Prostate gland (tissue), 2 donors: ENCODE results near the gene OR52E6. TPM values are rescaled to one million over a fixed set of nuclear protein-coding genes. Genes with fewer than 3 reads are reported as not detected.

Experiments
- DNase-seq: peaks from one replicate; pipeline ENCODE4 v3.0.0-alpha.2; 2019; ENCODE audit warnings: low spot score
- H3K27ac ChIP-seq, 2 donors: fragments of 200-600 bp; sonication (generic); 2 replicates each; pipeline ENCODE4 v1.5.1; 2017 to 2019
- H3K27me3 ChIP-seq: fragments of 200-600 bp; sonication (generic); replicated peaks from 2 replicates; pipeline ENCODE4 v1.5.1; 2019; ENCODE audit not compliant: insufficient read depth
- H3K36me3 ChIP-seq, 2 donors: fragments of 200-600 bp; sonication (generic); 1 replicate in 1 of 2; 2 replicates in 1 of 2; pipeline versions ENCODE4 v1.5.1 to v1.8.1; 2017 to 2019
- H3K4me1 ChIP-seq: fragments of 200-600 bp; sonication (generic); replicated peaks from 2 replicates; pipeline ENCODE4 v1.5.1; 2019
- H3K4me3 ChIP-seq, 2 donors: fragments of 200-600 bp; sonication (generic); 2 replicates each; pipeline ENCODE4 v1.5.1; 2017 to 2019
- H3K9me3 ChIP-seq: fragments of 200-600 bp; sonication (generic); 2 replicates; pipeline ENCODE4 v1.5.1; 2017
- CTCF ChIP-seq, 4 experiments: fragments of 200-600 bp in 2 of 4; fragments of 450-650 bp in 2 of 4; sonication (generic) in 2 of 4; IDR thresholded peaks; 1 replicate in 3 of 4; 2 replicates in 1 of 4; pipeline ENCODE4 v1.5.1; 2016 to 2019; ENCODE audit warnings: antibody characterized with exemption in 4 of 4, mild to moderate bottlenecking in 2 of 4, moderate library complexity in 2 of 4
- POLR2A ChIP-seq: fragments of 450-650 bp; IDR thresholded peaks from one replicate; pipeline ENCODE4 v1.6.1; 2016; ENCODE audit warnings: antibody characterized with exemption, mild to moderate bottlenecking
- POLR2AphosphoS5 ChIP-seq: sonication (generic); formaldehyde crosslinking; IDR thresholded peaks from one replicate; pipeline ENCODE4 v1.6.1; 2017; ENCODE audit warnings: antibody characterized with exemption
- WGBS: methylation state at CpG from one replicate; pipeline ENCODE4 v1.1.5; 2018; 5-methylcytosine and 5-hydroxymethylcytosine counted together
- intact Hi-C: fragments of 100-400 bp; cut with DNase I; formaldehyde crosslinking; loops from one replicate; pipeline ENCODE4 v1.14.2; 2022
- total RNA-seq, 2 donors: library from RNA; depleted of rRNA; stranded (reverse); fragments of >200 nt; gene quantifications; one replicate each; pipeline ENCODE4 v1.1.0, GENCODE V29; 2016

The OR52E6 gene
- total RNA-seq, result not detected

- no peaks in the 10 kb centered on the region for H3K4me1 ChIP-seq
These were observed at the start of gene OR52E6 for GRCh38 chr11:5841797-5842196. Gene OR52E6, minus strand, starts transcription at chr11:5841897. Its CDS starts 0 bp downstream, at chr11:5841897.

GRCh38 chr11:5891216-5891800, 49.6 kb upstream of the OR52E6 start:
- intact Hi-C loops, result no loop called here
- Histone ChIP-seq H3K27ac (no peak overlapping the region), H3K4me1 (no peaks in the 10 kb centered on the region), H3K27me3 (no peaks in the 10 kb centered on the region), H3K9me3 (no peaks in the 10 kb centered on the region), H3K36me3 (no peaks in the 10 kb centered on the region), H3K4me3 (no peak overlapping the region)
- DNase-seq, result no peak
- peak in 1 of 4 experiments; percentile 15 for TF ChIP-seq CTCF (IDR thresholded peaks at IDR 0.05)
- no peak for TF ChIP-seq POLR2A
- whole genome bisulfite sequencing, result 62% methylated on average over 4 of the region's 4 CpGs

More at GRCh38 chr11:5841797-5842196, at the start of gene OR52E6:
- no peak for DNase-seq
- WGBS, result 41% methylated on average over 1 of the region's 1 CpG
- TF ChIP-seq CTCF (IDR thresholded peaks at IDR 0.05) (no peak), POLR2A (no peak), POLR2AphosphoS5 (no peak)
- no peak within 1 kb of the TSS for H3K27ac ChIP-seq
- H3K4me3 ChIP-seq, result no peak within 1 kb of the TSS
- H3K36me3 ChIP-seq, result no peaks in the 10 kb centered on the region
- no peaks in the 10 kb centered on the region for H3K9me3 ChIP-seq
- intact Hi-C loops, result no loop called here
- H3K27me3 ChIP-seq, result no peaks in the 10 kb centered on the region

- Histone ChIP-seq H3K4me1 (no peaks in the 10 kb centered on the region), H3K27me3 (no peaks in the 10 kb centered on the region), H3K9me3 (no peaks in the 10 kb centered on the region), H3K4me3 (no peak overlapping the region), H3K36me3 (no peaks in the 10 kb centered on the region), H3K27ac (no peak overlapping the region)
- 82% methylated on average over 1 of the region's 1 CpG for WGBS
- no peak for DNase-seq
- no peak for TF ChIP-seq CTCF (IDR thresholded peaks at IDR 0.05)
- TF ChIP-seq POLR2A, result no peak
- no peak for TF ChIP-seq POLR2AphosphoS5
- intact Hi-C loops, result no loop called here
These were observed 46.0 kb upstream of the OR52E6 start for GRCh38 chr11:5887661-5888060.

- 86% methylated on average over 3 of the region's 3 CpGs for WGBS
- TF ChIP-seq CTCF (IDR thresholded peaks at IDR 0.05) (no peak), POLR2AphosphoS5 (no peak), POLR2A (no peak)
- intact Hi-C loops, result no loop called here
- no peaks in the 10 kb centered on the region for H3K36me3 ChIP-seq
- H3K9me3 ChIP-seq, result no peaks in the 10 kb centered on the region
- no peak overlapping the region for H3K4me3 ChIP-seq
- no peak overlapping the region for H3K27ac ChIP-seq
- DNase-seq, result no peak
- no peaks in the 10 kb centered on the region for H3K4me1 ChIP-seq
- no peaks in the 10 kb centered on the region for H3K27me3 ChIP-seq
These were observed 45.5 kb upstream of the OR52E6 start for GRCh38 chr11:5887172-5887571.

- no peak overlapping the region for H3K27ac ChIP-seq
- H3K36me3 ChIP-seq, result no peaks in the 10 kb centered on the region
- H3K4me3 ChIP-seq, result no peak overlapping the region
- H3K9me3 ChIP-seq, result no peaks in the 10 kb centered on the region
- intact Hi-C loops, result no loop called here
- H3K4me1 ChIP-seq, result no peaks in the 10 kb centered on the region
- DNase-seq, result no peak
- TF ChIP-seq CTCF (IDR thresholded peaks at IDR 0.05), result no peak
- TF ChIP-seq POLR2A, result no peak
- no peak for TF ChIP-seq POLR2AphosphoS5
- H3K27me3 ChIP-seq, result no peaks in the 10 kb centered on the region
These were observed 40.1 kb upstream of the OR52E6 start for GRCh38 chr11:5881756-5882155.
